HepG2 (cell line): ENCODE results near the gene CERS5. TPM values are rescaled to one million over a fixed set of nuclear protein-coding genes. Genes with fewer than 3 reads are reported as not detected.

Experiments
- CENPT ChIP-seq: sonication (generic); formaldehyde crosslinking; IDR thresholded peaks from 2 replicates; pipeline ENCODE4 v1.8.0; 2022; ENCODE audit warnings: low read depth, mild to moderate bottlenecking, moderate library complexity, missing genetic modification reagents
- EEA1 ChIP-seq: sonication (generic); formaldehyde crosslinking; IDR thresholded peaks from 2 replicates; pipeline ENCODE4 v1.5.1; 2020; ENCODE audit warnings: mild to moderate bottlenecking, missing genetic modification reagents, borderline replicate concordance
- GTF2F1 ChIP-seq: fragments of 150-350 bp; IDR thresholded peaks from 2 replicates; pipeline ENCODE4 v1.6.1; 2014; ENCODE audit warnings: low read length
- GZF1 ChIP-seq: sonication (generic); formaldehyde crosslinking; IDR thresholded peaks from 2 replicates; pipeline ENCODE4 v1.5.1; 2020; ENCODE audit warnings: mild to moderate bottlenecking, missing genetic modification reagents
- HCFC1 ChIP-seq: fragments of 150-350 bp; IDR thresholded peaks from 2 replicates; pipeline ENCODE4 v1.6.1; 2014; ENCODE audit warnings: low read depth, low read length
- KLF16 ChIP-seq, 2 experiments: sonication (generic) in 1 of 2; formaldehyde crosslinking in 1 of 2; IDR thresholded peaks; 2 replicates each; pipeline versions ENCODE4 v1.6.1 to v1.8.0; 2016 to 2023; ENCODE audit warnings: missing genetic modification reagents in 2 of 2, missing compliant biosample characterization in 1 of 2
- MAFG ChIP-seq: sonication (generic); formaldehyde crosslinking; IDR thresholded peaks from 2 replicates; pipeline ENCODE4 v1.5.1; 2020; ENCODE audit warnings: mild to moderate bottlenecking, missing genetic modification reagents
- MIER2 ChIP-seq: IDR thresholded peaks from 2 replicates; pipeline ENCODE4 v1.6.1; 2016; ENCODE audit warnings: missing biosample characterization, missing genetic modification reagents
- NFATC3 ChIP-seq: sonication (generic); formaldehyde crosslinking; IDR thresholded peaks from 2 replicates; pipeline ENCODE4 v1.5.1; 2020; ENCODE audit warnings: mild to moderate bottlenecking, missing genetic modification reagents
- NFE2L1 ChIP-seq: sonication (generic); formaldehyde crosslinking; IDR thresholded peaks from 2 replicates; pipeline ENCODE4 v1.4.0; 2020; ENCODE audit warnings: missing genetic modification reagents, mild to moderate bottlenecking, borderline replicate concordance
- PBX3 ChIP-seq: sonication (generic); formaldehyde crosslinking; IDR thresholded peaks from 2 replicates; pipeline ENCODE4 v1.8.1; 2023; ENCODE audit warnings: missing genetic modification reagents, inconsistent platforms, borderline replicate concordance
- SUZ12 ChIP-seq: fragments of 150-350 bp; IDR thresholded peaks from 2 replicates; pipeline ENCODE4 v1.6.1; 2014; ENCODE audit warnings: low read depth, low read length
- TEAD2 ChIP-seq: sonication (generic); formaldehyde crosslinking; IDR thresholded peaks from 2 replicates; pipeline ENCODE4 v1.9.0; 2021; ENCODE audit warnings: missing genetic modification reagents
- YEATS2 ChIP-seq: sonication (generic); formaldehyde crosslinking; IDR thresholded peaks from 2 replicates; pipeline ENCODE4 v1.4.0; 2020; ENCODE audit warnings: missing genetic modification reagents, borderline replicate concordance
- ZBTB38 ChIP-seq: sonication (generic); formaldehyde crosslinking; IDR thresholded peaks from 2 replicates; pipeline ENCODE4 v1.5.1; 2020; ENCODE audit warnings: mild to moderate bottlenecking, missing genetic modification reagents
- ZNF253 ChIP-seq: sonication (generic); formaldehyde crosslinking; IDR thresholded peaks from 2 replicates; pipeline ENCODE4 v1.8.0; 2022; ENCODE audit warnings: mild to moderate bottlenecking, missing genetic modification reagents, borderline replicate concordance
- ZNF33B ChIP-seq: sonication (generic); formaldehyde crosslinking; IDR thresholded peaks from 2 replicates; pipeline ENCODE4 v1.5.1; 2020; ENCODE audit warnings: mild to moderate bottlenecking, missing genetic modification reagents
- ZNF460 ChIP-seq: sonication (generic); formaldehyde crosslinking; IDR thresholded peaks from 2 replicates; pipeline ENCODE4 v1.5.1; 2020; ENCODE audit warnings: missing genetic modification reagents, mild to moderate bottlenecking, borderline replicate concordance
- ZNF562 ChIP-seq: sonication (generic); formaldehyde crosslinking; IDR thresholded peaks from 2 replicates; pipeline ENCODE4 v1.8.0; 2022; ENCODE audit warnings: missing genetic modification reagents, borderline replicate concordance
- ZNF619 ChIP-seq: sonication (generic); formaldehyde crosslinking; IDR thresholded peaks from 2 replicates; pipeline ENCODE4 v1.4.0; 2020; ENCODE audit warnings: mild to moderate bottlenecking, missing genetic modification reagents
- polyA plus RNA-seq, 8 experiments: library from polyadenylated mRNA; depleted of rRNA in 3 of 8; stranded (reverse) in 7 of 8; unstranded in 1 of 8; fragments of >200 nt; fragmentation: Illumina TruSeq in 4 of 8; extraction: Trizol in 4 of 8; gene quantifications; 2 replicates each; pipeline versions ENCODE4 v1.2.1 to v1.2.3, GENCODE V29; 2011 to 2016; ENCODE audit warnings: low read depth in 4 of 8, missing spikeins in 1 of 8, mixed read lengths in 1 of 8; ENCODE audit not compliant: insufficient read depth in 1 of 8
- total RNA-seq, 5 experiments: library from RNA; depleted of rRNA; stranded (reverse); fragments of >200 nt; fragmentation: Illumina TruSeq; extraction: Trizol; gene quantifications; 2 replicates each; pipeline ENCODE4 v1.2.3, GENCODE V29; 2016; ENCODE audit warnings: low read depth in 1 of 5
- TF ChIP-seq, protein P1 (sequence below), 2 experiments: sonication (generic) in 1 of 2; formaldehyde crosslinking in 1 of 2; IDR thresholded peaks; 2 replicates each; pipeline versions ENCODE4 v1.4.0 to v1.6.1; 2018 to 2020; ENCODE audit warnings: missing genetic modification reagents in 2 of 2, borderline replicate concordance in 1 of 2, low read depth in 1 of 2, mild to moderate bottlenecking in 1 of 2, missing biosample characterization in 1 of 2
- TF ChIP-seq, protein P2 (sequence below): sonication (generic); formaldehyde crosslinking; IDR thresholded peaks from 2 replicates; pipeline ENCODE4 v1.9.0; 2021; ENCODE audit warnings: missing genetic modification reagents, mild to moderate bottlenecking, borderline replicate concordance
- TF ChIP-seq, protein P3 (sequence below): sonication (generic); formaldehyde crosslinking; IDR thresholded peaks from 2 replicates; pipeline ENCODE4 v1.4.0; 2020; ENCODE audit warnings: missing genetic modification reagents

CERS5 gene
- total and polyA plus RNA-seq, 2 of the 13 experiments (the other 11 are each of a cell fraction or from before 2014, with no cell fraction given), result 22.3 to 48.8 TPM

DNA sequence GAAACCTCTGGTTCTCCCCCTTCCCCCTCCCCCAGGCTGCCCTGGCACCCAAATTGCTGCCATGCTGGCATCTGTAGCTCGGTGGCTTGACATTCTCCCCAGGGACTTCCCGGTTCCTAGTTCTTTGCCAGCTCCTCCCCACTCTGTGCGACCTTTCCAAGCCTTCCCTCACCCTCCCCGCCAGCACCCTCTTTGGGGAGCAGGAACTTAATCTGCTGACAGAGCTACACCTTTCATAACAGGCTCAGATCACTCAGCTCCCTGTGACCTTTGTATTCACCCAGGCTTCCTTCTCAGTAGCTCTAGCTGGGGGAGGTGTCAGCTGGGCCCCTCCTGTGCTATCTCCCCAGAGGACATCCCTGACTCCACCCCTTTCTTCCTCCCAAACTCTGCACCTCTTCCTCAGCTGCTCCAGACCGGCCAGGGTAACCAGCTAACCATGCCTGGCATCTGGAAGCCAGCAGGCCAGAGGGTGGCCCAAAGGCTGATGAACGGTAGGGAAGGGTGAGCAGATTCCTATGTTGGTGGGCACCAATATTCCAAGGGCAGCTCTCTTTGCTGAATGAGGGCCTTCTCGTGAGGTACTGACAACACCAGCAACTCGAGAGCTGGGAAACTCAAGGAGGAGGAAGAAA lies 56.9 kb downstream of the CERS5 start (continued):
- TF ChIP-seq NFE2L1 (CRISPR knock-in tag), result no peak
- no peak for TF ChIP-seq HCFC1
- TF ChIP-seq ZNF460, result no peak
- TF ChIP-seq CENPT, result no peak
- no peak for TF ChIP-seq ZNF562 (CRISPR knock-in tag)
- no peak for TF ChIP-seq ZNF619 (CRISPR knock-in tag)
- no peak for TF ChIP-seq TEAD2
- TF ChIP-seq EEA1 (CRISPR knock-in tag), result no peak
- peak; percentile 22; the same call in 1 of the 2 replicates for TF ChIP-seq YEATS2 (CRISPR knock-in tag)
- TF ChIP-seq KLF16 (CRISPR knock-in tag; IDR thresholded peaks at IDR 0.05), result peak in 1 of 2 experiments; percentile 24; a peak in 1 of 4 replicates
- no peak for TF ChIP-seq MAFG
- no peak for TF ChIP-seq NFATC3 (CRISPR knock-in tag)
- no peak for TF ChIP-seq ZNF33B (CRISPR knock-in tag)
- no peak for TF ChIP-seq PBX3 (CRISPR knock-in tag)
- TF ChIP-seq SUZ12, result no peak
- TF ChIP-seq GTF2F1, result no peak
- TF ChIP-seq MIER2 (CRISPR knock-in tag), result no peak
- TF ChIP-seq ZNF253, result no peak
- TF ChIP-seq GZF1 (CRISPR knock-in tag), result no peak
- no peak for TF ChIP-seq ZBTB38 (CRISPR knock-in tag)
- TF ChIP-seq, protein P1, sequence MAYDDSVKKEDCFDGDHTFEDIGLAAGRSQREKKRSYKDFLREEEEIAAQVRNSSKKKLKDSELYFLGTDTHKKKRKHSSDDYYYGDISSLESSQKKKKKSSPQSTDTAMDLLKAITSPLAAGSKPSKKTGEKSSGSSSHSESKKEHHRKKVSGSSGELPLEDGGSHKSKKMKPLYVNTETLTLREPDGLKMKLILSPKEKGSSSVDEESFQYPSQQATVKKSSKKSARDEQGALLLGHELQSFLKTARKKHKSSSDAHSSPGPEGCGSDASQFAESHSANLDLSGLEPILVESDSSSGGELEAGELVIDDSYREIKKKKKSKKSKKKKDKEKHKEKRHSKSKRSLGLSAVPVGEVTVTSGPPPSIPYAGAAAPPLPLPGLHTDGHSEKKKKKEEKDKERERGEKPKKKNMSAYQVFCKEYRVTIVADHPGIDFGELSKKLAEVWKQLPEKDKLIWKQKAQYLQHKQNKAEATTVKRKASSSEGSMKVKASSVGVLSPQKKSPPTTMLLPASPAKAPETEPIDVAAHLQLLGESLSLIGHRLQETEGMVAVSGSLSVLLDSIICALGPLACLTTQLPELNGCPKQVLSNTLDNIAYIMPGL (CRISPR knock-in tag; IDR thresholded peaks at IDR 0.05; ENCODE audit: borderline replicate concordance in 1 of 2, low read depth in 1 of 2), result 0 out of 4 replicates have a peak, but pooled peaks of 1 of the 2 experiments have one; percentile 24
- TF ChIP-seq, protein P2, sequence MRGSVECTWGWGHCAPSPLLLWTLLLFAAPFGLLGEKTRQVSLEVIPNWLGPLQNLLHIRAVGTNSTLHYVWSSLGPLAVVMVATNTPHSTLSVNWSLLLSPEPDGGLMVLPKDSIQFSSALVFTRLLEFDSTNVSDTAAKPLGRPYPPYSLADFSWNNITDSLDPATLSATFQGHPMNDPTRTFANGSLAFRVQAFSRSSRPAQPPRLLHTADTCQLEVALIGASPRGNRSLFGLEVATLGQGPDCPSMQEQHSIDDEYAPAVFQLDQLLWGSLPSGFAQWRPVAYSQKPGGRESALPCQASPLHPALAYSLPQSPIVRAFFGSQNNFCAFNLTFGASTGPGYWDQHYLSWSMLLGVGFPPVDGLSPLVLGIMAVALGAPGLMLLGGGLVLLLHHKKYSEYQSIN (CRISPR knock-in tag), result no peak
- TF ChIP-seq, protein P3, sequence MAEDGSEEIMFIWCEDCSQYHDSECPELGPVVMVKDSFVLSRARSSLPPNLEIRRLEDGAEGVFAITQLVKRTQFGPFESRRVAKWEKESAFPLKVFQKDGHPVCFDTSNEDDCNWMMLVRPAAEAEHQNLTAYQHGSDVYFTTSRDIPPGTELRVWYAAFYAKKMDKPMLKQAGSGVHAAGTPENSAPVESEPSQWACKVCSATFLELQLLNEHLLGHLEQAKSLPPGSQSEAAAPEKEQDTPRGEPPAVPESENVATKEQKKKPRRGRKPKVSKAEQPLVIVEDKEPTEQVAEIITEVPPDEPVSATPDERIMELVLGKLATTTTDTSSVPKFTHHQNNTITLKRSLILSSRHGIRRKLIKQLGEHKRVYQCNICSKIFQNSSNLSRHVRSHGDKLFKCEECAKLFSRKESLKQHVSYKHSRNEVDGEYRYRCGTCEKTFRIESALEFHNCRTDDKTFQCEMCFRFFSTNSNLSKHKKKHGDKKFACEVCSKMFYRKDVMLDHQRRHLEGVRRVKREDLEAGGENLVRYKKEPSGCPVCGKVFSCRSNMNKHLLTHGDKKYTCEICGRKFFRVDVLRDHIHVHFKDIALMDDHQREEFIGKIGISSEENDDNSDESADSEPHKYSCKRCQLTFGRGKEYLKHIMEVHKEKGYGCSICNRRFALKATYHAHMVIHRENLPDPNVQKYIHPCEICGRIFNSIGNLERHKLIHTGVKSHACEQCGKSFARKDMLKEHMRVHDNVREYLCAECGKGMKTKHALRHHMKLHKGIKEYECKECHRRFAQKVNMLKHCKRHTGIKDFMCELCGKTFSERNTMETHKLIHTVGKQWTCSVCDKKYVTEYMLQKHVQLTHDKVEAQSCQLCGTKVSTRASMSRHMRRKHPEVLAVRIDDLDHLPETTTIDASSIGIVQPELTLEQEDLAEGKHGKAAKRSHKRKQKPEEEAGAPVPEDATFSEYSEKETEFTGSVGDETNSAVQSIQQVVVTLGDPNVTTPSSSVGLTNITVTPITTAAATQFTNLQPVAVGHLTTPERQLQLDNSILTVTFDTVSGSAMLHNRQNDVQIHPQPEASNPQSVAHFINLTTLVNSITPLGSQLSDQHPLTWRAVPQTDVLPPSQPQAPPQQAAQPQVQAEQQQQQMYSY (CRISPR knock-in tag), result no peak
